Suprapubic skin (tissue), 3 donors: ENCODE measurements around the gene UBE3A.

Experiments used
- POLR2AphosphoS5 ChIP-seq, 3 donors: sonication (generic); formaldehyde crosslinking; IDR thresholded peaks; one replicate each; pipeline ENCODE4 v1.6.1; 2017; ENCODE audit warnings: antibody characterized with exemption in 3 of 3
- TF ChIP-seq, protein P1 (sequence below), 2 donors: fragments of 200-600 bp in 1 of 2; fragments of 450-650 bp in 1 of 2; sonication (generic) in 1 of 2; IDR thresholded peaks; one replicate each; pipeline ENCODE4 v1.5.1; 2016 to 2019; ENCODE audit warnings: antibody characterized with exemption in 2 of 2, mild to moderate bottlenecking in 1 of 2, moderate library complexity in 1 of 2

DNA sequence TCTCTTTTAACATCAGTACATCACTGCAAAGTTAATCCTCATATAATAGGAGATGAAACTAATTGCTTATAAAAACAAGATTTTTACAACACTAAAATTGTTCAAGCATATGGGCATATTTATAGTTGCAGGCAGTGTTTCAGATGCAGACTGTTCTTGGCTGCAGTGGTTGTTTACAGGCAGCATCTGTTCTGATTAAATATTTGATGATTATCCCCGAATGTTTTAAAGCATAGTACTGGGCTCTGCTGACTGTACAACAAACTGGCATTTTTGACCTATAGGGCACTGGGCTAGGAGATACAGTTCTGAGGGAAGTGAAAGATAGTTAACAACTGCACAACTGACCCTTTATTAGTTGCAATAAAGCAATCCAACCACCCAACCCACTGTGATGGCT, 113.6 kb downstream of the UBE3A start:
- TF ChIP-seq, protein P1, sequence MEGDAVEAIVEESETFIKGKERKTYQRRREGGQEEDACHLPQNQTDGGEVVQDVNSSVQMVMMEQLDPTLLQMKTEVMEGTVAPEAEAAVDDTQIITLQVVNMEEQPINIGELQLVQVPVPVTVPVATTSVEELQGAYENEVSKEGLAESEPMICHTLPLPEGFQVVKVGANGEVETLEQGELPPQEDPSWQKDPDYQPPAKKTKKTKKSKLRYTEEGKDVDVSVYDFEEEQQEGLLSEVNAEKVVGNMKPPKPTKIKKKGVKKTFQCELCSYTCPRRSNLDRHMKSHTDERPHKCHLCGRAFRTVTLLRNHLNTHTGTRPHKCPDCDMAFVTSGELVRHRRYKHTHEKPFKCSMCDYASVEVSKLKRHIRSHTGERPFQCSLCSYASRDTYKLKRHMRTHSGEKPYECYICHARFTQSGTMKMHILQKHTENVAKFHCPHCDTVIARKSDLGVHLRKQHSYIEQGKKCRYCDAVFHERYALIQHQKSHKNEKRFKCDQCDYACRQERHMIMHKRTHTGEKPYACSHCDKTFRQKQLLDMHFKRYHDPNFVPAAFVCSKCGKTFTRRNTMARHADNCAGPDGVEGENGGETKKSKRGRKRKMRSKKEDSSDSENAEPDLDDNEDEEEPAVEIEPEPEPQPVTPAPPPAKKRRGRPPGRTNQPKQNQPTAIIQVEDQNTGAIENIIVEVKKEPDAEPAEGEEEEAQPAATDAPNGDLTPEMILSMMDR (IDR thresholded peaks at IDR 0.05) = no peak
- TF ChIP-seq POLR2AphosphoS5 (IDR thresholded peaks at IDR 0.05) = no peak
